Measurements from ENCODE around the gene GRIK4. TPM values are rescaled to one million over a fixed set of nuclear protein-coding genes. Genes with fewer than 3 reads are reported as not detected.

The GRIK4 gene
- total and polyA plus RNA-seq, 2 of the 4 experiments (the other 2 are of a cell fraction): 0.18 to 0.38 TPM

DNA sequence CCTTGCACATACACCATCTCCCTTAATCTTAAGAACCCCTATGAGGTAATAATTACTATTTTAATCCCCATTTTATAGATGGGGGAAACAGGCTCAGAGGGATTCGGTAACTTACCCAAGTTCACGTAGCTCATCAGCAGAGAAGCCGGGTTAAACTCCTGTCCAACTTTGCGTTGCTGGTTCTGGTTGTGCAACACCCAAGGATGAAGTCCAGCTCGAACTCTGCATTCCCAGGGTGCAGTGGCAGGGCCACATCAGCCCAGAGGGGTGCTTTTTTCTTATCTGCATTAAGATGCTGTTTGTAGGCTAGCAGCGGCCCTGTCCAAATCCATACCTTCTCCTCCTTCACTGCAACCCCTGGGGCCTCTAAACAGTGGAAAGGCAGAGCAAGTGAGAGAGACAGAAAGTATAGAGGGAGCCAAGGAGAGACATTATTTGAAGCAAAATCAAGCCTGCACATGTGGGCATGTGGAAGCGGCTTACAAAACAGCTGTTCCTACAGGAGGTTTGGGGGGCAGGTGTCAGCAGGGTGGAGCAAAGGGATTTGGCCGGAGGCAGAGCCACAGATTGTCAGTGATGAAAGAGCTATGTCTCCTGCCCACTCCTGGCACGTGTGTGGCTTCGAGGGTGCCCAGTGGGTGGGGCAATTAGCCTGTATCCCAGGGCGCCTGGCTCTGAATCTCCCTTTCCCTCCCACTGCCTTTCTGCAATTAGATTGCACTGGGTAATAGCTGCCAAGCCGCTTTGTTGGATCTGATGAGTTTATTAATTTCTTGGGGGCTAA is 382.8 kb downstream of the GRIK4 start:
- WGBS, 2 experiments (ENCODE audit: extremely low coverage in 2 of 2, insufficient read length in 1 of 2): 80% methylated on average over 1 of the region's 12 CpGs; no CpG with 5 or more reads in 1 of the 2 experiments
- no peak overlapping the region for H3K9ac ChIP-seq (ENCODE audit: low read depth, low read length)
- in situ Hi-C loops (cut with MboI; ENCODE audit: low sequenced_read_pairs): no loop called here

More for the DNA sequence above, 382.8 kb downstream of the GRIK4 start:
- no peak overlapping the region for H2BK20ac ChIP-seq (ENCODE audit: low read depth, low read length)
- H4K8ac ChIP-seq (ENCODE audit: low read depth in 2 of 2, low read length in 2 of 2): no peak overlapping the region
- H3K14ac ChIP-seq (replicated peaks; ENCODE audit: low read depth, low read length): no peak overlapping the region
- BruUV-seq (replicated peaks): no TSS peak
- H3K23ac ChIP-seq (ENCODE audit: low read depth, low read length): no peak overlapping the region
- no peaks in the 10 kb centered on the region for H3K9me3 ChIP-seq (ENCODE audit: control insufficient read depth, insufficient read depth, low read length)
- H3K56ac ChIP-seq (ENCODE audit: extremely low read depth, insufficient read depth, low read length): no peak overlapping the region
- peaks cover 7% of the 10 kb centered on the region; the same call in 1 of the 2 replicates for H3K27me3 ChIP-seq (ENCODE audit: control insufficient read depth, insufficient read depth, low read length)
- no peak for DNase-seq
- intact Hi-C loops (cut with micrococcal nuclease) (no loop called here), dilution Hi-C loops (cut with HindIII; ENCODE audit: low sequenced_read_pairs, unreplicated experiment) (no loop called here)
- TF ChIP-seq MAZ (IDR thresholded peaks at IDR 0.05; ENCODE audit: borderline replicate concordance, low read depth, low read length) (no peak), CEBPB (IDR thresholded peaks at IDR 0.05; ENCODE audit: low read depth, low read length) (no peak), MXI1 (IDR thresholded peaks at IDR 0.05; ENCODE audit: borderline replicate concordance, low read depth, low read length) (no peak), MAFK (IDR thresholded peaks at IDR 0.05; ENCODE audit: low read depth, low read length) (no peak), NFE2L2 (IDR thresholded peaks at IDR 0.05; ENCODE audit: low read depth, low read length) (no peak), USF2 (IDR thresholded peaks at IDR 0.05; ENCODE audit: low read depth, low read length) (no peak), BHLHE40 (IDR thresholded peaks at IDR 0.05; ENCODE audit: low read depth, low read length) (no peak), POLR2A (IDR thresholded peaks at IDR 0.05; ENCODE audit: low read depth, low read length) (no peak), ELK1 (IDR thresholded peaks at IDR 0.05; ENCODE audit: borderline replicate concordance, low read depth, low read length) (no peak), CHD1 (IDR thresholded peaks at IDR 0.05; ENCODE audit: low read depth, low read length) (no peak), FOS (IDR thresholded peaks at IDR 0.05; ENCODE audit: low read depth, low read length) (no peak), RCOR1 (IDR thresholded peaks at IDR 0.05; ENCODE audit: insufficient replicate concordance, low read length) (no peak), SMC3 (IDR thresholded peaks at IDR 0.05; ENCODE audit: low read depth, low read length) (no peak), RAD21 (IDR thresholded peaks at IDR 0.05; ENCODE audit: low read length) (no peak)
- no peak overlapping the region for H3K18ac ChIP-seq (ENCODE audit: low read depth, low read length)
- no peaks in the 10 kb centered on the region for H3K4me1 ChIP-seq (ENCODE audit: control insufficient read depth, insufficient read depth, low read length)
- H3K4me3 ChIP-seq (ENCODE audit: insufficient read depth, low read depth, low read length): no peak overlapping the region
- no peak overlapping the region for H2AK9ac ChIP-seq (replicated peaks; ENCODE audit: low read depth, low read length, poor library complexity)
- no peak overlapping the region for H2BK15ac ChIP-seq (ENCODE audit: low read depth, low read length)
- ATAC-seq (ENCODE audit: low read depth): no peak
- H2BK5ac ChIP-seq (ENCODE audit: low read depth, low read length, poor library complexity, severe bottlenecking): no peak overlapping the region
- H3K4me2 ChIP-seq (ENCODE audit: low read depth, low read length): no peak overlapping the region
- no peak overlapping the region for H4K5ac ChIP-seq (ENCODE audit: low read depth, low read length)
- no peak overlapping the region for H3K27ac ChIP-seq (ENCODE audit: insufficient read depth, low read length)
- no peak overlapping the region for H4K91ac ChIP-seq (ENCODE audit: insufficient read depth, low read depth, low read length)
- no peaks in the 10 kb centered on the region for H3K36me3 ChIP-seq (ENCODE audit: control insufficient read depth, insufficient read depth, low read length)
- H2AFZ ChIP-seq (replicated peaks; ENCODE audit: low read length, poor library complexity): no peak overlapping the region
- ChIA-PET CTCF (no interaction called here), POLR2A (ENCODE audit: unreplicated experiment) (no interaction called here)
- no peaks in the 10 kb centered on the region for H4K20me1 ChIP-seq (ENCODE audit: insufficient read depth, low read length)
- no peak overlapping the region for H2BK120ac ChIP-seq (ENCODE audit: low read depth, low read length)
- H3K79me1 ChIP-seq (ENCODE audit: low read depth in 1 of 2, low read length in 2 of 2): no peaks in the 10 kb centered on the region
- no peak overlapping the region for H2AK5ac ChIP-seq (ENCODE audit: low read depth, low read length)
- H3K4ac ChIP-seq (ENCODE audit: low read depth, low read length): no peak overlapping the region
- no peaks in the 10 kb centered on the region for H3K9me1 ChIP-seq (ENCODE audit: insufficient read depth, low read length)
